ENCODE measurements around the gene SLC24A4. TPM values are rescaled to one million over a fixed set of nuclear protein-coding genes. Genes with fewer than 3 reads are reported as not detected.

The SLC24A4 gene
- total RNA-seq, 4 donors from 2014 or later = 0.08 to 0.37 (median 0.22) TPM

DNA sequence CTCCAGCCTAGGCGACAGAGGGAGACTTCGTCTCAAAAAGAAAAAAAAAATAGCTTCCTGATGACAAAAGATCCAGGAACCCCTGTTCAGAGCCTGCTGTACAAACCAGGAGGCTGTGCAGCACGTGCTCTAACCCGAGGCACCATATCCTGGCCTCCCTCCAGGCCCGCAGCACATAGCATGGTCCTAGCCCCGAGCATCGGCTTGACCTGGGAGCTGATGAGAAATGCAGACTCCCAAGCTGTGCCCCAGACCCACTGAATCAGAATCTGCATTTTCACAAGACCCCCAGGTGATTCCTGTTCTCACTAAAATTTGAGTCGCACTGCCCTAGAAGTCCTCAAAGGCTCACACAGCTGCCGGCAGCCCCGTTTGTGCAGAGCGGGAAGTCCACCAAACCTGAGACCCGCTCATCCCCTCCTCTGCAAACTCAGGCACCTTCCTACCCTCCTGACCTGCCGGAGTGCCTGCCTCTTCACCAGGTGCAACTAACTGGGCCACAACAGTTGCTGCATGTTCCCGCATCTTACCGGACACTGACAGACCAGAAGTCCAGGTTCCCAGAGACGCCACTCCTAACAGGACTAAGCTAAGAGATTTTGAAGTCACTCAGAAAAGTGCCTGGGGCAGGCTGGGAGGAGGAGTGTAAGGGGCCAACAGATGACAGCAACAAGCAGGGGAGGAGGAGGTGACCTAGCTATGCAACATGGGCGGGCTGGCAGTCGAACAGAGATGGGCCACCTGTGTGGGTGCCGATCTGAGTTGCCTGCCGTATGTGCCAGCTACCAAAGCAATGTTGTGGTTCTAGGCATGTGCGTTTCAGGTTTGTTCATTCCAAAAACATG is 166.7 kb downstream of the SLC24A4 start:
- H3K4me3 ChIP-seq (ENCODE audit: low read depth, poor library complexity, severe bottlenecking) = no peak overlapping the region
- DNase-seq (ENCODE audit: low spot score in 2 of 2) = peak in 1 of 2 donors; percentile 79
- intact Hi-C loops (cut with DNase I; ENCODE audit: low total_unique reads) = no loop called here
- 71 to 81% methylated on average over 21 of the region's 21 CpGs for WGBS, 2 donors
- TF ChIP-seq, protein P1, sequence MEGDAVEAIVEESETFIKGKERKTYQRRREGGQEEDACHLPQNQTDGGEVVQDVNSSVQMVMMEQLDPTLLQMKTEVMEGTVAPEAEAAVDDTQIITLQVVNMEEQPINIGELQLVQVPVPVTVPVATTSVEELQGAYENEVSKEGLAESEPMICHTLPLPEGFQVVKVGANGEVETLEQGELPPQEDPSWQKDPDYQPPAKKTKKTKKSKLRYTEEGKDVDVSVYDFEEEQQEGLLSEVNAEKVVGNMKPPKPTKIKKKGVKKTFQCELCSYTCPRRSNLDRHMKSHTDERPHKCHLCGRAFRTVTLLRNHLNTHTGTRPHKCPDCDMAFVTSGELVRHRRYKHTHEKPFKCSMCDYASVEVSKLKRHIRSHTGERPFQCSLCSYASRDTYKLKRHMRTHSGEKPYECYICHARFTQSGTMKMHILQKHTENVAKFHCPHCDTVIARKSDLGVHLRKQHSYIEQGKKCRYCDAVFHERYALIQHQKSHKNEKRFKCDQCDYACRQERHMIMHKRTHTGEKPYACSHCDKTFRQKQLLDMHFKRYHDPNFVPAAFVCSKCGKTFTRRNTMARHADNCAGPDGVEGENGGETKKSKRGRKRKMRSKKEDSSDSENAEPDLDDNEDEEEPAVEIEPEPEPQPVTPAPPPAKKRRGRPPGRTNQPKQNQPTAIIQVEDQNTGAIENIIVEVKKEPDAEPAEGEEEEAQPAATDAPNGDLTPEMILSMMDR (IDR thresholded peaks at IDR 0.05) = no peak
- no peak for TF ChIP-seq POLR2A (IDR thresholded peaks at IDR 0.05)

GRCh38 chr14:92490239-92490959 is 167.4 kb downstream of the SLC24A4 start:
- H3K4me3 ChIP-seq (ENCODE audit: low read depth, poor library complexity, severe bottlenecking) = no peak overlapping the region
- 72 to 84% methylated on average over 17 of the region's 17 CpGs for WGBS, 2 donors
- peak in 1 of 2 donors; percentile 77 for DNase-seq (ENCODE audit: low spot score in 2 of 2)
- intact Hi-C loops (cut with DNase I; ENCODE audit: low total_unique reads) = no loop called here
- TF ChIP-seq, protein P1 (IDR thresholded peaks at IDR 0.05) = no peak
- TF ChIP-seq POLR2A (IDR thresholded peaks at IDR 0.05) = no peak

- 84 to 85% methylated on average over 8 of the region's 8 CpGs for WGBS, 2 donors
- DNase-seq (ENCODE audit: low spot score in 2 of 2) = peak in 1 of 2 donors; percentile 79
- H3K4me3 ChIP-seq (ENCODE audit: low read depth, poor library complexity, severe bottlenecking) = no peak overlapping the region
Observed at GRCh38 chr14:92491782-92492181, 168.8 kb downstream of the SLC24A4 start.

DNA sequence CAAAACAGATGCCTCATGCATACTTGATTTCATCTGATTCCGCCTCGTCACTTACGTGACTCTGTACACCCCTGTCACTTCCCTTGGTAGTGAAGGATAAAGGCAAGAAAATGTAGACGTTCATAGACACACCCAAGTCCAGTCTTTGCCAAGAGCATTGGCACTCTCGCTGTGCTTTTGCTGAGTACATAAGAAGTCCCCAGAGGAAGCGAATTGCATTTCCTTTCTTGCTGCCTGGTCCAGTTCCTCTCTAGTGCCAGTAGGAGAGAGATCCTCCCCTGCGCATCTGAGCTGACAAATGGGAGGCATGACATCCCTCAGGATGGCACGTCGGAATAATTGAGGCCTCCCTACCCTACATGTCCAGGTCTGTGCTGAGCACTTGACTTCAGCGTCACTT is 169.3 kb downstream of the SLC24A4 start:
- DNase-seq (ENCODE audit: low spot score in 2 of 2) = peak; percentile 38 to 79
- no peak overlapping the region for H3K4me3 ChIP-seq (ENCODE audit: low read depth, poor library complexity, severe bottlenecking)
- TF ChIP-seq, protein P1 (IDR thresholded peaks at IDR 0.05) = no peak
- no peak for TF ChIP-seq POLR2A (IDR thresholded peaks at IDR 0.05)
- 55 to 63% methylated on average over 10 of the region's 10 CpGs for WGBS, 2 donors
- intact Hi-C loops (cut with DNase I; ENCODE audit: low total_unique reads) = no loop called here

More at GRCh38 chr14:92491782-92492181, 168.8 kb downstream of the SLC24A4 start:
- no peak for TF ChIP-seq POLR2A (IDR thresholded peaks at IDR 0.05)
- TF ChIP-seq, protein P1 (IDR thresholded peaks at IDR 0.05) = no peak
- intact Hi-C loops (cut with DNase I; ENCODE audit: low total_unique reads) = no loop called here

DNA sequence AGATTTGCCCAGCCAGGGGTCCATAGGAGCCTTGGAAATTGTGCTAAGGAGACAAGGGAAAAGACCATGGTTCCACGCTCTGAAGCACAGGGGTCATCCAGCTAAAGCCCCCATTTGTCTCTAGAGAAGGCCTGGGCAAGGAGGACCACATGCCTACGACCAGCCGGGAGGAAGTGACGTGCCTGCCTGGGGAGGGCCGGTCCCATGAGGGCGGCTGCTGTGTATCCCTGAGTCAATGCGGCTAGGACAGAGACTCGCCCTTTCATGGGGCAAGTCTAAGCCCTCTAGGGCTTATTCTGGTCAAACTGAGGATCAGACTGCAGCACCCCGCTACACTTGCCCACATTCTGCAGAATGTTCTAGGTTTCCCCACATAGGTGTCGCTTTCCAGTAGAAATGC is 170.1 kb downstream of the SLC24A4 start:
- WGBS, 2 donors = 87 to 92% methylated on average over 10 of the region's 10 CpGs
- DNase-seq (ENCODE audit: low spot score in 2 of 2) = peak in 1 of 2 donors; percentile 37
- intact Hi-C loops (cut with DNase I; ENCODE audit: low total_unique reads) = no loop called here

More for the DNA sequence above, 170.1 kb downstream of the SLC24A4 start:
- no peak overlapping the region for H3K4me3 ChIP-seq (ENCODE audit: low read depth, poor library complexity, severe bottlenecking)
- TF ChIP-seq POLR2A (IDR thresholded peaks at IDR 0.05) = no peak
- TF ChIP-seq, protein P1 (IDR thresholded peaks at IDR 0.05) = no peak
